ENCODE results near the gene GLMP.
A peak's percentile ranks its signal among the peaks of the same experiment; 100 is the strongest.
"Not testable (repeated sequence)": the region's sequence is repeated elsewhere in the genome, so short reads cannot be mapped to it uniquely, and the experiment has no call there.

The GLMP gene

DNA sequence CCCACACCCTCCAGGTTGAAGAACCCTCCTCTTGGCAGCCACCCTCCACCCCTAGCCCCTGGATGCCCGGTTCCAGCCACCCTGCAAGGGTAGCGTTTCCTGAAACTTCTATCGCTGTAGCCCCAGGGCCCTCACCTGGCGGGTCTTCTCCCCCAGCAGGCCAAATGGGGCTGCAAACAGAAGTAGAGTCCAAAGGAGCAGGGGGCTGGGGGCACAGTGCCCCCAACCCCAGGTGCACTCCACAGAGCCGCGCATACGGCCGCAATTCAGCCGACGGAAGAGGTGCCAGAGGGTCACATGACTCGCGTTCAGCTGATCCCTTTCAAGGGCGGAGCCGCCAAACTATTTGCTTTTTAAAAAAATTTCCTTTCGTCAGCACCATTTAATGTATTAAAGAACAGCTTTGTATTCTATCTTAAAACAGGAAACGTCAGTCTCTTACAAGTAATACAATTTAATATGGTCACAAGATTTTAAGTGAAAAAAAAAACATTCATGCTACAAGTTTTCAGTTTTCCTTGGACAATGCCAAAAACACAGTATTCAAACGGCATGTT, at the start of gene GLMP:
GLMP (minus strand) TSS at position 289 of the 557 bp plus-strand sequence; CDS start at position 255, 34 bp downstream.
- Histone ChIP-seq H3K27me3 (replicated peaks; ENCODE audit: control insufficient read depth, insufficient read depth, low read length) (no peaks in the 10 kb centered on the region), H3K9me3 (ENCODE audit: control insufficient read depth, low read length) (no peaks in the 10 kb centered on the region), H3K4me1 (ENCODE audit: control insufficient read depth, insufficient read depth, low read length) (peaks cover 25% of the 10 kb centered on the region), H3K36me3 (ENCODE audit: control insufficient read depth, insufficient read depth, low read length, severe bottlenecking) (no peaks in the 10 kb centered on the region), H3K4me3 (ENCODE audit: low read length) (peak within 1 kb of the TSS; percentile 91), H3K9ac (ENCODE audit: low read length) (peak within 1 kb of the TSS; percentile 92)
- peak; percentile 87 for DNase-seq (ENCODE audit: low read depth)

GRCh38 chr1:156344409-156344808, 48.9 kb upstream of the GLMP start:
- H3K4me1 ChIP-seq (ENCODE audit: control insufficient read depth, insufficient read depth, low read length), result peaks cover 12% of the 10 kb centered on the region
- no peak for DNase-seq (ENCODE audit: low read depth)

GRCh38 chr1:156342166-156342955, 46.9 kb upstream of the GLMP start:
- H3K9me3 ChIP-seq (ENCODE audit: control insufficient read depth, low read length), result no peaks in the 10 kb centered on the region
- H3K36me3 ChIP-seq (ENCODE audit: control insufficient read depth, insufficient read depth, low read length, severe bottlenecking), result no peaks in the 10 kb centered on the region
- no peaks in the 10 kb centered on the region for H3K27me3 ChIP-seq (replicated peaks; ENCODE audit: control insufficient read depth, insufficient read depth, low read length)
- H3K9ac ChIP-seq (ENCODE audit: low read length), result no peak overlapping the region
- no peak overlapping the region for H3K4me3 ChIP-seq (ENCODE audit: low read length)
- H3K4me1 ChIP-seq (ENCODE audit: control insufficient read depth, insufficient read depth, low read length), result peaks cover 9% of the 10 kb centered on the region
- no peak for DNase-seq (ENCODE audit: low read depth)

More at GRCh38 chr1:156344409-156344808, 48.9 kb upstream of the GLMP start:
- Histone ChIP-seq H3K36me3 (ENCODE audit: control insufficient read depth, insufficient read depth, low read length, severe bottlenecking) (no peaks in the 10 kb centered on the region), H3K9me3 (ENCODE audit: control insufficient read depth, low read length) (no peaks in the 10 kb centered on the region), H3K9ac (ENCODE audit: low read length) (no peak overlapping the region), H3K27me3 (replicated peaks; ENCODE audit: control insufficient read depth, insufficient read depth, low read length) (no peaks in the 10 kb centered on the region), H3K4me3 (ENCODE audit: low read length) (no peak overlapping the region)

DNA sequence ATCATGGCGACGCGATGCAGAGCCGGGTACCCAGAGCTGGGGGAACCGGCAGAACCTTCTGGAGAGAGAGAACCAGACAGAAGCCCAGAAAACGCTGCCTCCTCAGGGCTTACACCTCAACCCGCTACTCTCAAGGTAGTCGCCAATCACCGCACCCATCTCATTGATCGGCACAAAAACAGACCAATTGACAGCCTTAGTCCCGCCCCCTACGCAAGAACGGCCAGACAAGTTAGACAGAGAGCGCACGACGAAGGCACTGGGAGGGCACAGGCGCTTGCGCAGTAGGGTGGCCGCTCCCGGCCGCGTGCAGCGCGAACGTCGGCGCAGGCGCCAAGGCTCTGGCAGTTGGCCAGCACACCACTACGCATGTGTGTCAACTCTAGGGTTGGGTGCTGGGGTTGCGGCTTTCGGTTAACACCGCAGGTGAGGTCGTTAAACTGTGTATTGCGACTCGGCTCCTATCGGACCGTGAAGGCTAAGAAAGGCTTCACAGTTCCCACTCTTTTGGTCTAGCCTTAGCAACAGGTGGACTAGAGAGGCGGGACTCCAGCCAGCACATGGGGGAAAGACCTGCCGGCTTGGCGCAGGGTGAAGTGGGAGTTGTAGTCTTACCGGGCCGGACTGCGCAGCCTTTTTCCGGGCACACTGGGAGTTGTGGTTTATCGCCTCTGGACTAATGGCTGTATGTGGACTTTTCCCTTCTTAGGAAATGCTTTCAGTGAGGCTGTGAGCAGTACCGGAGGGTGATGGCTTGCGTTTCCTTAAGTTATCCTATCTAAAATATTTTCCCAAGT, 42.9 kb upstream of the GLMP start, which contains the start of the genes CCT3 and TSACC:
CCT3 (minus strand) TSS at position 113 of the 797 bp plus-strand sequence; CDS start at position 5, 108 bp downstream.
TSACC (plus strand) TSS at position 347 of the 797 bp plus-strand sequence. CDS start 1,232 bp downstream, outside the sequence.
- Histone ChIP-seq H3K9me3 (ENCODE audit: control insufficient read depth, low read length) (no peaks in the 10 kb centered on the region), H3K4me1 (ENCODE audit: control insufficient read depth, insufficient read depth, low read length) (peaks cover 16% of the 10 kb centered on the region), H3K27me3 (replicated peaks; ENCODE audit: control insufficient read depth, insufficient read depth, low read length) (no peaks in the 10 kb centered on the region), H3K4me3 (ENCODE audit: low read length) (peak within 1 kb of the TSS; percentile 100), H3K36me3 (ENCODE audit: control insufficient read depth, insufficient read depth, low read length, severe bottlenecking) (peaks cover 24% of the 10 kb centered on the region), H3K9ac (ENCODE audit: low read length) (peak within 1 kb of the TSS; percentile 99)
- DNase-seq (ENCODE audit: low read depth), result peak; percentile 99

- H3K9me3 ChIP-seq (ENCODE audit: control insufficient read depth, low read length), result no peaks in the 10 kb centered on the region
- peak overlapping the region; percentile 99 for H3K9ac ChIP-seq (ENCODE audit: low read length)
- H3K27me3 ChIP-seq (replicated peaks; ENCODE audit: control insufficient read depth, insufficient read depth, low read length), result no peaks in the 10 kb centered on the region
- H3K4me1 ChIP-seq (ENCODE audit: control insufficient read depth, insufficient read depth, low read length), result peaks cover 16% of the 10 kb centered on the region
- peak overlapping the region; percentile 100 for H3K4me3 ChIP-seq (ENCODE audit: low read length)
- DNase-seq (ENCODE audit: low read depth), result no peak
- H3K36me3 ChIP-seq (ENCODE audit: control insufficient read depth, insufficient read depth, low read length, severe bottlenecking), result peaks cover 30% of the 10 kb centered on the region
Observed at GRCh38 chr1:156337888-156338179, 42.4 kb upstream of the GLMP start.

- DNase-seq (ENCODE audit: low read depth), result peak; percentile 32
- peaks cover 16% of the 10 kb centered on the region for H3K4me1 ChIP-seq (ENCODE audit: control insufficient read depth, insufficient read depth, low read length)
- no peaks in the 10 kb centered on the region for H3K9me3 ChIP-seq (ENCODE audit: control insufficient read depth, low read length)
- H3K36me3 ChIP-seq (ENCODE audit: control insufficient read depth, insufficient read depth, low read length, severe bottlenecking), result peaks cover 35% of the 10 kb centered on the region
- H3K27me3 ChIP-seq (replicated peaks; ENCODE audit: control insufficient read depth, insufficient read depth, low read length), result no peaks in the 10 kb centered on the region
- H3K4me3 ChIP-seq (ENCODE audit: low read length), result peak overlapping the region; percentile 100
- H3K9ac ChIP-seq (ENCODE audit: low read length), result peak overlapping the region; percentile 99
Observed at GRCh38 chr1:156337052-156337887, 41.8 kb upstream of the GLMP start.

- Histone ChIP-seq H3K9ac (ENCODE audit: low read length) (no peak overlapping the region), H3K27me3 (replicated peaks; ENCODE audit: control insufficient read depth, insufficient read depth, low read length) (no peaks in the 10 kb centered on the region), H3K9me3 (ENCODE audit: control insufficient read depth, low read length) (no peaks in the 10 kb centered on the region), H3K4me3 (ENCODE audit: low read length) (peak overlapping the region; percentile 100), H3K36me3 (ENCODE audit: control insufficient read depth, insufficient read depth, low read length, severe bottlenecking) (peaks cover 45% of the 10 kb centered on the region), H3K4me1 (ENCODE audit: control insufficient read depth, insufficient read depth, low read length) (peaks cover 16% of the 10 kb centered on the region)
- DNase-seq (ENCODE audit: low read depth), result no peak
Observed at GRCh38 chr1:156336242-156336641, 40.8 kb upstream of the GLMP start.

GRCh38 chr1:156323179-156323578, 27.7 kb upstream of the GLMP start:
- H3K9ac ChIP-seq (ENCODE audit: low read length); H3K4me3 ChIP-seq (ENCODE audit: low read length); H3K4me1 ChIP-seq (ENCODE audit: control insufficient read depth, insufficient read depth, low read length); H3K27me3 ChIP-seq (replicated peaks; ENCODE audit: control insufficient read depth, insufficient read depth, low read length); H3K9me3 ChIP-seq (ENCODE audit: control insufficient read depth, low read length): not testable (repeated sequence)
- DNase-seq (ENCODE audit: low read depth), result peak; percentile 41
- peaks cover 72% of the 10 kb centered on the region for H3K36me3 ChIP-seq (ENCODE audit: control insufficient read depth, insufficient read depth, low read length, severe bottlenecking)

GRCh38 chr1:156320560-156320959, 25.1 kb upstream of the GLMP start:
- Histone ChIP-seq H3K36me3 (ENCODE audit: control insufficient read depth, insufficient read depth, low read length, severe bottlenecking) (peaks cover 91% of the 10 kb centered on the region), H3K9ac (ENCODE audit: low read length) (no peak overlapping the region), H3K4me3 (ENCODE audit: low read length) (no peak overlapping the region), H3K4me1 (ENCODE audit: control insufficient read depth, insufficient read depth, low read length) (no peaks in the 10 kb centered on the region), H3K27me3 (replicated peaks; ENCODE audit: control insufficient read depth, insufficient read depth, low read length) (no peaks in the 10 kb centered on the region), H3K9me3 (ENCODE audit: control insufficient read depth, low read length) (no peaks in the 10 kb centered on the region)
- no peak for DNase-seq (ENCODE audit: low read depth)

GRCh38 chr1:156319664-156320063, 24.2 kb upstream of the GLMP start:
- Histone ChIP-seq H3K27me3 (replicated peaks; ENCODE audit: control insufficient read depth, insufficient read depth, low read length) (no peaks in the 10 kb centered on the region), H3K9me3 (ENCODE audit: control insufficient read depth, low read length) (no peaks in the 10 kb centered on the region), H3K4me3 (ENCODE audit: low read length) (no peak overlapping the region), H3K9ac (ENCODE audit: low read length) (no peak overlapping the region), H3K4me1 (ENCODE audit: control insufficient read depth, insufficient read depth, low read length) (no peaks in the 10 kb centered on the region), H3K36me3 (ENCODE audit: control insufficient read depth, insufficient read depth, low read length, severe bottlenecking) (peaks cover 91% of the 10 kb centered on the region)
- peak; percentile 67 for DNase-seq (ENCODE audit: low read depth)

Data from adipocyte (in vitro differentiated cells).